GM12874 (cell line): ENCODE results near the gene CCP110.

ENCODE experiments used
- TF ChIP-seq, protein P1 (sequence below): IDR thresholded peaks from 2 replicates; pipeline ENCODE4 v1.5.1; 2011; ENCODE audit warnings: low read depth, mild to moderate bottlenecking, control low read depth, low read length, moderate library complexity; ENCODE audit not compliant: insufficient read depth

CCP110 gene

DNA sequence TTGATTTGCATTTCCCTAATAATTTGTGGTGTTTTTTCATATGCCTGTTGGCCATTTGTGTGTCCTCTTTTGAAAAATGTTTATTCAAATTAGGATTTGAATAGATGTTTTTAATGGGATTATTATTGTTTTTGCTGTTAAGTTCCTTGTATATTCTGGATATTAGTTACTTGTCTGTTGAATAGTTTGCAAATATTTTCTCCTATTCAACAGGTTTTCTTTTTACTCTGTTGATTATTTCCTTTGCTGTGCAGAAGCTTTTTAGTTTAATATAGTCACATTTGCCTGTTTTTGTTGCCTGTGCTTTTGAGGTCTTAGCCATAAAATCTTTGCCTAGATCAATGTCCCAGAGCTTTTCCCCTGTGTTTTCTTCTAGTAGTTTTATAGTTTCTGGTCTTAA lies 11.4 kb upstream of the CCP110 start:
- TF ChIP-seq, protein P1, sequence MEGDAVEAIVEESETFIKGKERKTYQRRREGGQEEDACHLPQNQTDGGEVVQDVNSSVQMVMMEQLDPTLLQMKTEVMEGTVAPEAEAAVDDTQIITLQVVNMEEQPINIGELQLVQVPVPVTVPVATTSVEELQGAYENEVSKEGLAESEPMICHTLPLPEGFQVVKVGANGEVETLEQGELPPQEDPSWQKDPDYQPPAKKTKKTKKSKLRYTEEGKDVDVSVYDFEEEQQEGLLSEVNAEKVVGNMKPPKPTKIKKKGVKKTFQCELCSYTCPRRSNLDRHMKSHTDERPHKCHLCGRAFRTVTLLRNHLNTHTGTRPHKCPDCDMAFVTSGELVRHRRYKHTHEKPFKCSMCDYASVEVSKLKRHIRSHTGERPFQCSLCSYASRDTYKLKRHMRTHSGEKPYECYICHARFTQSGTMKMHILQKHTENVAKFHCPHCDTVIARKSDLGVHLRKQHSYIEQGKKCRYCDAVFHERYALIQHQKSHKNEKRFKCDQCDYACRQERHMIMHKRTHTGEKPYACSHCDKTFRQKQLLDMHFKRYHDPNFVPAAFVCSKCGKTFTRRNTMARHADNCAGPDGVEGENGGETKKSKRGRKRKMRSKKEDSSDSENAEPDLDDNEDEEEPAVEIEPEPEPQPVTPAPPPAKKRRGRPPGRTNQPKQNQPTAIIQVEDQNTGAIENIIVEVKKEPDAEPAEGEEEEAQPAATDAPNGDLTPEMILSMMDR: no peak

DNA sequence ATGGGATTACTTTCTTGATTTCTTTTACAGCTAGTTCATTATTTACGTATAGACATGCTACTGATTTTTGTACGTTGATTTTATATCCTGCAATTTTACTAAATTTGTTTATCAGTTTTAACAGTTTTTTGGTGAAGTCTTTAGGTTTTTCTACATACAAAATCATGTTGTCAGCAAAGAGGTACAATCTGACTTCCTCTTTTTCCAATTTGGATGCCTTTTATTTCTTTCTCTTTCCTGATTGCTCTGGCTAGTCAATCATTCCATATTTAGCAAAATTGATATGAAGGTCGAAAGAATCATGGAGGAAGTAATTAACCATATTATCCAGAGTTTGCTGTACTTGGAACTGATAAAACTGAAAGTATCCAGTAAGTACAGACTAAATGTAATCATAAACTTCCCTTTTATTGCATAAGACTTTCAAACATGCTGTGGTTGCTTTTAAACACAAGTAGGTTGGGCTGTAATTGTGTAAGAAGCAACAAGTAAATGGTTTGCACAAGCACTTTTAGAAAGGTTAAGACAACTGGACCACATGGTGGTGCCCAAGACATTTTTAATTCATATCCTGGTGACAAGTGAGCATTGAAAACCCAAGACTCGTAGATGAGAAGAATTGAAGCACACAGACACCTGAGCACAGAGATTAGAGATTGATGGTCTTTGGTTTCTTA lies 10.2 kb upstream of the CCP110 start:
- TF ChIP-seq, protein P1: no peak

DNA sequence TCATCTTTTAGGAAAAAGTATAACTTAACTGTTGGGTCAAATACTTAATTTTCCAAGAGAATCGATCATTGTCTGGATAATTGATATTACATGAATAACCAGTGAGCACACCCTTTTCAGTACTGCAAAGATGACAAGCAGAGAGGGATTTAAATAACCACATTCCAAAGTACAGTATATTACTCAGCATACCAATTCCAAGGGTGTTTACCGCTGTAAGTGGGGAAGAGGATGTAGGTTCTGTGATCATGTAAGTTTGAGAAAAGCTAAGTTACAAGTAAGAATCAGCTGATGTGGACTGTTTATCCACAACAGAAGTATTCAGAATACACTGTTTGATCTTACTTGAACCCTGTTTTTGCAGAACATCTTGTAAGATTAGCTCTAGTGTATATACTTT lies 8.0 kb upstream of the CCP110 start:
- TF ChIP-seq, protein P1: no peak

DNA sequence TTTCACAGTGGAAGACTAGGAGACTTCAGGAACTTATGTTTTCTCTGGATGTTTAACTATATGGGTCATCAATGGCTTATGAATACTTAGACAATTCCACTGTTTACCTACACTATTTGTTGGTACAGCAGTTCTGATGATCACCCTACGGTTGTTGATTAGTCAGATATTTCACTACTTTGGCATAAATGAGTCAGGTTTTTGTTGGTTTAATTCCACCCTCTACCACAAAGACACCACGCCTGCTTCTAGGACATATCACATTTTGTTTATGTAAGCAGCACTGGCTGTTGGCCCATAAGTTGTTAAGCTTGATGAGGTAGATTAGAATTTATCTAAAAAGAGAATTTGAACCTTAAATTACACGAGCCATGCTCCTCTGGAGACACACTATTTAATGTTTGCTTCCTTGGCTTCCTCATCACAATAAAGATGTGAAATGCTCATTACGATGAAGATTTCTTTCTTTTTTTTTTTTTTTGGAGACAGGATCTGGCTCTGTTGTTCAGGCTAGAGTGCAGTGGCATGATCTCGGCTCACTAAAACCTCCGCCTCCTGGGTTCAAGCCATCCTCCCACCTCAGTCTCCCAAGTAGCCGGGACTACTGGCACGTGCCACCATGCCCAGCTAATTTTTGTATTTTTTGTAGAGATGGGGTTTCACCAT lies 6.2 kb upstream of the CCP110 start:
- TF ChIP-seq, protein P1: no peak

DNA sequence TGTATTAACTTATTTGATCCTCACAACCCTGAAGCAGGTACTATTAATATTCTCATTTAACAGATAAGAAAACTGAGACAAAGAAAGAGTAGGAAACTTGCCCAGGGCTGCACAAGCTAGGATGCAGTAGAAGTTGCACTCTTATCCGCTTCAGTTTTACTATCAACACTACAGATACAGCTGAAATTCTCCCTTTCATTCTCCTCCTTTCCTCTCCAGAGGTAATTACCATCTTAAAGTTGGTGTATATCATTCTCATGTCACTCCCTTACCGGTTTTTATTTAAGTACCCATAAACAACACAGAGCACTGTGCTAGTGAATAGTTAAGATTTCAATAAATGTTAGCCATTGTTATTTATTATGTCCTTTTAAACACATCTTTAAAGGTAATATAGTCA lies 5.4 kb upstream of the CCP110 start:
- TF ChIP-seq, protein P1: no peak

DNA sequence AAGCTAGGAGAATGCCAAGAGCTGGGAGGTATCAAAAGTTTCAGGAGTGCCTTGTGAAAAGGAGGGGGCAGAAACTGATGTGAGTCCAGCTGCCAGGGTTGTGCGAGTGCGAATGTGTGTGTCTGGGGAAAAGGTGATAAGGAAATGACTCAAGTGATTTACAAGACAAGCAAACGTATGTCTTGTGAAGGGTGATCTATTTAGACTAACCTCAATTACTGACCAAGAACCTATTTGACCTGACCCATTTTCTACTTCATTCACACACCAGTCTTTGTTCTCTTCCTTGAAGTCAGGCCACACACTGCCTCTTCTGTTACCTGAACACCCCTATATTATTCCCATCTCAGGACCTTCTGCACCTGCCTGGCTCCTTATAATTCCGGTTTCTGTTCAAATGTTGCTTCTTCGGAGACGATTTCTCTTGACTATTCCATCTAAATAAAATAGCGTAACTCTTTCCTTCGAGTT lies 2.8 kb upstream of the CCP110 start:
- TF ChIP-seq, protein P1: no peak

DNA sequence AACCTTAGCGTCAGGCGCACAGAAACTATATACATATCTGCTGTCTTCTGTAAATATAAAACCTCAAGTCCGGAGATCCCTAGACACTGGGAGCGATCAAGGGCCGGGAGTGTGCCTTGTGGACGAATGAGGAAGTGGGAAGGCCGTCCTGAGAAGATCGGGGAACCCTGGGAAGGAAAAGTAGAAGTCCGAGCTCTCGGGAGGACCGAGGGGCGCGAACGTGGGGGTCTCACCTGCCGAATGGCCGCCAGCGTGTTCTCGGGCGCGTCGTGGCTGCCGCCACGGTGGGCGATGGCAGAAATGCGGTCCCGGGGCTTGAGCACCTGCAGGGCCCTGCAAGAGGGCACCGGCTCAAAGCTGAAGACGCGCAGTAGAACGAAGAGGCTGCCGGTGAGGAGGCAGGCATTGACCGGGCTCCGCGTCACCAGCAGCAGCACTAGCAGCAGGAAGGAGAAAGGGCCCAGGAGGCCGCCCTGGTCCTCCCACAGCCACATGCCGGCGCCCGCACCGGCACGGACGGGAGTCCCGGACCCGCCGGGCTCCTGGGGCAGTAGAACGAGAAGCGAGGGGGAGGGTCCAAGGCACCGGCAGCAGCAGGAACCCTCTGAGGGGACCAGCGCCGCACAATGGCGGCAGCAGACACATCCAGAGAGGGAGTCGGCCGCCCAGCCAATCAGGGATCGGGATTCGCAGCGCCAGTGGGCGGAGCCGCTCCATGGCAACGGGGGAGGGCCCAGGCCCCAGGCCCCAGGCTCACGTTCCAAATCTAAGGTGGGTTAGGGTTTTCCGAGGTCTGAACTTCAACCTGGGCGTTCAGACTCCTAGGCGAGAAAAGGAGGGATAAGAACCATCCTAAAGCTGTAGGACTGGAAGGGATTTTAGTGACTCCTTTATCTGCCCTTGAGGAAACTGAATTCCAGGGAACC lies 2.0 kb upstream of the CCP110 start, which contains the start of gene GDE1:
Gene GDE1 (minus strand): TSS at position 628 of the 926 bp plus-strand sequence. CDS start 134 bp downstream, at position 494.
- TF ChIP-seq, protein P1: peak; percentile 59
